ENCODE results near the gene CCT3. TPM values are rescaled to one million over a fixed set of nuclear protein-coding genes. Genes with fewer than 3 reads are reported as not detected.

Gene CCT3
- total RNA-seq, 2 experiments from 2014 or later: 297 to 406 TPM

- no peaks in the 10 kb centered on the region for H3K9me3 Mint-ChIP-seq (ENCODE audit: low read depth)
- peaks cover 29% of the 10 kb centered on the region for H3K4me1 Mint-ChIP-seq
- intact Hi-C loops (cut with DNase I, micrococcal nuclease): loop anchor here (1.0 to 5.0 kb wide), 19 partner anchors 13 to 485 kb away; partner anchors contain the start of genes CCT3 (in 2 of the 2), SLC25A44 (in 2 of the 2), TSACC (in 2 of the 2) and ARHGEF2 (in 1 of the 2)
- H3K36me3 Mint-ChIP-seq (ENCODE audit: low read depth): peaks cover 35% of the 10 kb centered on the region
- CTCF ChIA-PET: interaction anchor here (0.5 to 2.0 kb wide), 15 partner anchors 15 to 228 kb away, joined by 3 to 14 read pairs (median 3); partner anchors contain the start of genes CCT3, LAMTOR2 and PMF1
- POLR2A ChIA-PET: interaction anchor here (0.6 to 1.7 kb wide), 13 partner anchors 10 to 544 kb away, joined by 3 to 8 read pairs (median 3); partner anchors contain the start of genes GLMP and PMF1
- peak overlapping the region; percentile 96 for H3K4me3 Mint-ChIP-seq
- no peaks in the 10 kb centered on the region for H3K27me3 Mint-ChIP-seq
- peak overlapping the region; percentile 92 for H3K27ac Mint-ChIP-seq
- ATAC-seq (peak; percentile 4), DNase-seq (peak; percentile 62)
Measured at GRCh38 chr1:156281693-156282478, 56.2 kb downstream of the CCT3 start.

GRCh38 chr1:156281281-156281680, 56.8 kb downstream of the CCT3 start:
- H3K36me3 Mint-ChIP-seq (ENCODE audit: low read depth): peaks cover 41% of the 10 kb centered on the region
- intact Hi-C loops (cut with DNase I, micrococcal nuclease): loop anchor here in 1 of 2 experiments (5.0 kb wide), 2 partner anchors 54 to 89 kb away; partner anchors contain the start of gene SLC25A44
- H3K27me3 Mint-ChIP-seq: no peaks in the 10 kb centered on the region
- H3K4me1 Mint-ChIP-seq: peaks cover 29% of the 10 kb centered on the region
- CTCF ChIA-PET: interaction anchor here (0.5 to 2.4 kb wide), 9 partner anchors 10 to 203 kb away, joined by 3 to 9 read pairs (median 3); no protein-coding TSS in a partner anchor
- no peaks in the 10 kb centered on the region for H3K9me3 Mint-ChIP-seq (ENCODE audit: low read depth)
- peak overlapping the region; percentile 92 for H3K27ac Mint-ChIP-seq
- H3K4me3 Mint-ChIP-seq: peak overlapping the region; percentile 96
- ATAC-seq: peak; percentile 69
- DNase-seq: peak; percentile 84
- POLR2A ChIA-PET: interaction anchor here (0.6 to 1.0 kb wide), 4 partner anchors 9 to 99 kb away, joined by 3 to 4 read pairs (median 3); partner anchors contain the start of gene PMF1

- no peaks in the 10 kb centered on the region for H3K27me3 Mint-ChIP-seq
- H3K27ac Mint-ChIP-seq: no peak overlapping the region
- POLR2A ChIA-PET: interaction anchor here (0.5 to 1.0 kb wide), 4 partner anchors 33 to 1667 kb away, joined by 3 to 5 read pairs (median 4); partner anchors contain the start of gene PMF1
- intact Hi-C loops (cut with DNase I, micrococcal nuclease): loop anchor here in 1 of 2 experiments (5.0 kb wide), 2 partner anchors 53 to 88 kb away; partner anchors contain the start of gene SLC25A44
- H3K36me3 Mint-ChIP-seq (ENCODE audit: low read depth): peaks cover 52% of the 10 kb centered on the region
- ATAC-seq: no peak
- H3K9me3 Mint-ChIP-seq (ENCODE audit: low read depth): no peaks in the 10 kb centered on the region
- CTCF ChIA-PET: interaction anchor here (1.0 to 2.4 kb wide), 5 partner anchors 9 to 189 kb away, joined by 4 to 9 read pairs (median 4); no protein-coding TSS in a partner anchor
- no peak for DNase-seq
- no peak overlapping the region for H3K4me3 Mint-ChIP-seq
- H3K4me1 Mint-ChIP-seq: peaks cover 29% of the 10 kb centered on the region
Measured at GRCh38 chr1:156279837-156280236, 58.3 kb downstream of the CCT3 start.

- H3K27me3 Mint-ChIP-seq: no peaks in the 10 kb centered on the region
- H3K9me3 Mint-ChIP-seq (ENCODE audit: low read depth): no peaks in the 10 kb centered on the region
- no peak overlapping the region for H3K27ac Mint-ChIP-seq
- H3K36me3 Mint-ChIP-seq (ENCODE audit: low read depth): peaks cover 71% of the 10 kb centered on the region
- intact Hi-C loops (cut with DNase I, micrococcal nuclease): no loop called here
- ChIA-PET POLR2A (interaction anchor here (0.6 kb wide), 1 partner anchor 33 kb away, joined by 3 read pairs; no protein-coding TSS in a partner anchor), CTCF (interaction anchor here (0.8 kb wide), 1 partner anchor 98 kb away, joined by 4 read pairs; no protein-coding TSS in a partner anchor)
- no peak for DNase-seq
- no peak overlapping the region for H3K4me3 Mint-ChIP-seq
- no peak for ATAC-seq
- peaks cover 18% of the 10 kb centered on the region for H3K4me1 Mint-ChIP-seq
Measured at GRCh38 chr1:156276966-156277381, 61.1 kb downstream of the CCT3 start.

GRCh38 chr1:156276532-156276931, 61.6 kb downstream of the CCT3 start:
- Mint-ChIP-seq H3K36me3 (ENCODE audit: low read depth) (peaks cover 74% of the 10 kb centered on the region), H3K4me3 (no peak overlapping the region), H3K27ac (no peak overlapping the region), H3K27me3 (no peaks in the 10 kb centered on the region), H3K4me1 (peaks cover 17% of the 10 kb centered on the region), H3K9me3 (ENCODE audit: low read depth) (no peaks in the 10 kb centered on the region)
- no peak for DNase-seq
- ChIA-PET CTCF (interaction anchor here (0.8 kb wide), 1 partner anchor 98 kb away, joined by 4 read pairs; no protein-coding TSS in a partner anchor), POLR2A (interaction anchor here (0.6 kb wide), 1 partner anchor 33 kb away, joined by 3 read pairs; no protein-coding TSS in a partner anchor)
- ATAC-seq: no peak
- intact Hi-C loops (cut with DNase I, micrococcal nuclease): no loop called here

- POLR2A ChIA-PET: no interaction called here
- Mint-ChIP-seq H3K36me3 (ENCODE audit: low read depth) (peaks cover 73% of the 10 kb centered on the region), H3K4me1 (no peaks in the 10 kb centered on the region), H3K27me3 (no peaks in the 10 kb centered on the region), H3K9me3 (ENCODE audit: low read depth) (no peaks in the 10 kb centered on the region), H3K27ac (no peak overlapping the region), H3K4me3 (no peak overlapping the region)
- no peak for ATAC-seq
- CTCF ChIA-PET: interaction anchor here (1.0 to 2.1 kb wide), 2 partner anchors 10 to 45 kb away, joined by 3 to 9 read pairs; no protein-coding TSS in a partner anchor
- DNase-seq: no peak
- intact Hi-C loops (cut with DNase I, micrococcal nuclease): loop anchor here in 1 of 2 experiments (5.0 kb wide), 1 partner anchor 348 kb away; no protein-coding TSS in a partner anchor
Measured at GRCh38 chr1:156270314-156270713, 67.8 kb downstream of the CCT3 start.

- intact Hi-C loops (cut with DNase I, micrococcal nuclease): no loop called here
- DNase-seq: no peak
- peaks cover 2% of the 10 kb centered on the region for H3K4me1 Mint-ChIP-seq
- no peaks in the 10 kb centered on the region for H3K9me3 Mint-ChIP-seq (ENCODE audit: low read depth)
- H3K27me3 Mint-ChIP-seq: no peaks in the 10 kb centered on the region
- H3K4me3 Mint-ChIP-seq: no peak overlapping the region
- POLR2A ChIA-PET: interaction anchor here (0.6 kb wide), 1 partner anchor 69 kb away, joined by 3 read pairs; the partner anchor contains the start of gene CCT3
- H3K36me3 Mint-ChIP-seq (ENCODE audit: low read depth): peaks cover 73% of the 10 kb centered on the region
- no peak overlapping the region for H3K27ac Mint-ChIP-seq
- no peak for ATAC-seq
- CTCF ChIA-PET: interaction anchor here (1.0 kb wide), 1 partner anchor 173 kb away, joined by 3 read pairs; no protein-coding TSS in a partner anchor
Measured at GRCh38 chr1:156268336-156268735, 69.8 kb downstream of the CCT3 start.

GRCh38 chr1:156266051-156266450, 72.0 kb downstream of the CCT3 start:
- intact Hi-C loops (cut with DNase I, micrococcal nuclease): no loop called here
- Mint-ChIP-seq H3K36me3 (ENCODE audit: low read depth) (peaks cover 69% of the 10 kb centered on the region), H3K27me3 (no peaks in the 10 kb centered on the region), H3K27ac (no peak overlapping the region), H3K9me3 (ENCODE audit: low read depth) (no peaks in the 10 kb centered on the region), H3K4me1 (peaks cover 9% of the 10 kb centered on the region), H3K4me3 (no peak overlapping the region)
- ChIA-PET CTCF (no interaction called here), POLR2A (no interaction called here)
- ATAC-seq (no peak), DNase-seq (no peak)

- ATAC-seq (no peak), DNase-seq (no peak)
- ChIA-PET POLR2A (interaction anchor here (1.1 kb wide), 1 partner anchor 10 kb away, joined by 3 read pairs; no protein-coding TSS in a partner anchor), CTCF (no interaction called here)
- H3K9me3 Mint-ChIP-seq (ENCODE audit: low read depth): no peaks in the 10 kb centered on the region
- H3K4me1 Mint-ChIP-seq: peaks cover 9% of the 10 kb centered on the region
- no peaks in the 10 kb centered on the region for H3K27me3 Mint-ChIP-seq
- peaks cover 81% of the 10 kb centered on the region for H3K36me3 Mint-ChIP-seq (ENCODE audit: low read depth)
- intact Hi-C loops (cut with DNase I, micrococcal nuclease): no loop called here
- no peak overlapping the region for H3K4me3 Mint-ChIP-seq
- H3K27ac Mint-ChIP-seq: no peak overlapping the region
Measured at GRCh38 chr1:156263288-156263655, 74.8 kb downstream of the CCT3 start.

GRCh38 chr1:156262461-156263287, 75.4 kb downstream of the CCT3 start:
- CTCF ChIA-PET: no interaction called here
- peak; percentile 83 for ATAC-seq
- Mint-ChIP-seq H3K36me3 (ENCODE audit: low read depth) (peaks cover 83% of the 10 kb centered on the region), H3K4me3 (no peak overlapping the region), H3K27me3 (no peaks in the 10 kb centered on the region), H3K9me3 (ENCODE audit: low read depth) (no peaks in the 10 kb centered on the region), H3K4me1 (peaks cover 9% of the 10 kb centered on the region), H3K27ac (no peak overlapping the region)
- POLR2A ChIA-PET: interaction anchor here (1.1 kb wide), 1 partner anchor 11 kb away, joined by 3 read pairs; no protein-coding TSS in a partner anchor
- no peak for DNase-seq
- intact Hi-C loops (cut with DNase I, micrococcal nuclease): no loop called here
